Cardiac muscle cell (in vitro differentiated cells and primary cell): ENCODE measurements around the gene AGPAT4. TPM values are rescaled to one million over a fixed set of nuclear protein-coding genes. Genes with fewer than 3 reads are reported as not detected.
A peak's percentile ranks its signal among the peaks of the same experiment; 100 is the strongest.

Experiments used
- DNase-seq, 2 donors: peaks; one replicate each; pipeline versions ENCODE4 v3.0.0 to v3.0.0-alpha.2; 2010 to 2017; ENCODE audit warnings: low read depth in 1 of 2, low spot score in 1 of 2
- H3K27ac ChIP-seq: fragments of 200-600 bp; sonication (generic); 2 replicates; pipeline ENCODE4 v1.5.1; 2016
- H3K27me3 ChIP-seq: fragments of 200-600 bp; sonication (generic); 2 replicates; pipeline ENCODE4 v1.6.0; 2016; ENCODE audit warnings: control low read depth
- H3K36me3 ChIP-seq: fragments of 200-600 bp; sonication (generic); 2 replicates; pipeline ENCODE4 v1.5.1; 2016; ENCODE audit warnings: control low read depth
- H3K4me1 ChIP-seq: fragments of 200-600 bp; sonication (generic); 2 replicates; pipeline ENCODE4 v1.8.1; 2017; ENCODE audit warnings: low read depth, mild to moderate bottlenecking, mixed run types
- H3K4me3 ChIP-seq: fragments of 200-600 bp; sonication (generic); 2 replicates; pipeline ENCODE4 v1.5.1; 2016; ENCODE audit warnings: mild to moderate bottlenecking
- H3K9me3 ChIP-seq: fragments of 200-600 bp; sonication (generic); 2 replicates; pipeline ENCODE4 v1.5.1; 2017; ENCODE audit warnings: low read depth, mild to moderate bottlenecking, control low read depth
- polyA plus RNA-seq: library from polyadenylated mRNA; unstranded; fragments of >200 nt; fragmentation: Nextera tagmentation; extraction: Ambion mirVana; gene quantifications from 2 replicates; pipeline ENCODE4 v1.2.1, GENCODE V29; 2016
- total RNA-seq: library from RNA; depleted of rRNA; stranded (reverse); fragments of >200 nt; gene quantifications from 2 replicates; pipeline ENCODE4 v1.2.3, GENCODE V29; 2016
- TF ChIP-seq, protein P1 (sequence below): IDR thresholded peaks from 2 replicates; pipeline ENCODE4 v1.5.1; 2012; ENCODE audit warnings: low read depth, mild to moderate bottlenecking, low read length

Gene AGPAT4
- total and polyA plus RNA-seq, 2 experiments from 2014 or later = 13.9 to 17.7 TPM

GRCh38 chr6:161153725-161154124, 120.1 kb downstream of the AGPAT4 start:
- no peaks in the 10 kb centered on the region for H3K36me3 ChIP-seq
- H3K4me3 ChIP-seq = no peak overlapping the region
- no peak for DNase-seq
- no peaks in the 10 kb centered on the region for H3K27me3 ChIP-seq
- no peaks in the 10 kb centered on the region for H3K9me3 ChIP-seq
- no peak overlapping the region for H3K27ac ChIP-seq
- TF ChIP-seq, protein P1, sequence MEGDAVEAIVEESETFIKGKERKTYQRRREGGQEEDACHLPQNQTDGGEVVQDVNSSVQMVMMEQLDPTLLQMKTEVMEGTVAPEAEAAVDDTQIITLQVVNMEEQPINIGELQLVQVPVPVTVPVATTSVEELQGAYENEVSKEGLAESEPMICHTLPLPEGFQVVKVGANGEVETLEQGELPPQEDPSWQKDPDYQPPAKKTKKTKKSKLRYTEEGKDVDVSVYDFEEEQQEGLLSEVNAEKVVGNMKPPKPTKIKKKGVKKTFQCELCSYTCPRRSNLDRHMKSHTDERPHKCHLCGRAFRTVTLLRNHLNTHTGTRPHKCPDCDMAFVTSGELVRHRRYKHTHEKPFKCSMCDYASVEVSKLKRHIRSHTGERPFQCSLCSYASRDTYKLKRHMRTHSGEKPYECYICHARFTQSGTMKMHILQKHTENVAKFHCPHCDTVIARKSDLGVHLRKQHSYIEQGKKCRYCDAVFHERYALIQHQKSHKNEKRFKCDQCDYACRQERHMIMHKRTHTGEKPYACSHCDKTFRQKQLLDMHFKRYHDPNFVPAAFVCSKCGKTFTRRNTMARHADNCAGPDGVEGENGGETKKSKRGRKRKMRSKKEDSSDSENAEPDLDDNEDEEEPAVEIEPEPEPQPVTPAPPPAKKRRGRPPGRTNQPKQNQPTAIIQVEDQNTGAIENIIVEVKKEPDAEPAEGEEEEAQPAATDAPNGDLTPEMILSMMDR = no peak
- H3K4me1 ChIP-seq = no peaks in the 10 kb centered on the region

DNA sequence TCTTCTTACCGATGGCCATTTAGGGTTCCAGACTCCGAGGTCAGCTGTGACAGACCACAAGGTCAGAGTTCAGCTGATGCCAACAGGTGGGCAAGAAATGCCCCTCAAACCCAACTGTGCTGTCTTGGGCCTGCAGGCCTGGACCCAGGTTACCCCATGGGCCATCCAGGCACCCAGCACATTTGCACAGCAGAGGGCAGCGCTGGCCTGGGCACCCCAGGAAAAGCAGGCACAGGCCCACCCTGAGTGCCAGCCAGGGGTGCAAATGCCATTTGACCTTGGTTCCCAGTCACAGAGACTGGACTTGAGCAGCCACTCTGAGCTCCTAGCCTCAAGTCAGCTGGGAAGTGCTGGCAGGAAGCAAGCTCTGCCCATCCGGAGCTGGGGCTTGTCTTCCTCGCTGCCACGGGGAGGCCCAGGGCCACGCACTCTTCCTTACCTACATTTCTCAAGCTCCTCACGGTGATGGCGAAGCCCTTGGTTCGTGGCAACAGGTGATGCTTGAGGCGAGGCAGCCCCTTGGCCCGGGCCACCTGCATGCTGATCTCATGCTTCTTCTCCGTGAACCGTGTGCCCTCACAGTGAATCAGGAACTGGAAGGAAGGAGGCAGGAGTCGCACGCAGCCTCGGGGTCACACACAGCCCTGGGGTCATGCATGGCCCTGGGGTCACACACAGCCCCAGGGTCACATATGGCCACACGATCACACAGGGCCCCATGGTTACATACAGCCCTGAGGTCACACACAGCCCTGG, 120.8 kb downstream of the AGPAT4 start:
- Histone ChIP-seq H3K36me3 (no peaks in the 10 kb centered on the region), H3K27ac (no peak overlapping the region), H3K9me3 (no peaks in the 10 kb centered on the region), H3K27me3 (no peaks in the 10 kb centered on the region), H3K4me1 (no peaks in the 10 kb centered on the region), H3K4me3 (no peak overlapping the region)
- DNase-seq = peak in 1 of 2 donors; percentile 14
- TF ChIP-seq, protein P1 = peak; percentile 58

DNA sequence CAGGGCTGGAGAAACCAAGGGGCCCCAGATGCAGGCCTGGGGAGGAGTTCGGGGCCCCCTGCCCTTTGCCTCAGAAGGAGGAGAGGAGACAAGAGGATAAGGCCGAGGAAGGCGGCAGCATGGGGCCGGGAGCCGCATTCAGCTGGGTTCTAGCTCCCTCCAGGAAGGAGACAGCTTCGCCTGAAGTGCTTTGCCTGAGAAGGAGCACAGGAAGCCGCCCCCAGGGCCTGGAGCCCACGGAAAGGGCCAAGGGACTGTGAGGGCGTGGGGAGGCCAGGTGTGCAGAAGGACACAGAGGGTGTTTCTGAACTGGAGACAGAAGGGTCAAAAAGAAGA, 121.4 kb downstream of the AGPAT4 start:
- Histone ChIP-seq H3K27ac (peak overlapping the region; percentile 34), H3K4me3 (no peak overlapping the region), H3K4me1 (no peaks in the 10 kb centered on the region), H3K36me3 (peaks cover 4% of the 10 kb centered on the region), H3K27me3 (no peaks in the 10 kb centered on the region), H3K9me3 (no peaks in the 10 kb centered on the region)
- no peak for DNase-seq
- TF ChIP-seq, protein P1 = no peak

GRCh38 chr6:161151660-161152526, 122.0 kb downstream of the AGPAT4 start:
- peak in 1 of 2 donors; percentile 46 for DNase-seq
- H3K27me3 ChIP-seq = no peaks in the 10 kb centered on the region
- H3K36me3 ChIP-seq = peaks cover 5% of the 10 kb centered on the region
- peak overlapping the region; percentile 34 for H3K27ac ChIP-seq
- TF ChIP-seq, protein P1 = no peak
- H3K4me3 ChIP-seq = no peak overlapping the region
- H3K9me3 ChIP-seq = no peaks in the 10 kb centered on the region
- H3K4me1 ChIP-seq = no peaks in the 10 kb centered on the region

- H3K4me3 ChIP-seq = no peak overlapping the region
- no peaks in the 10 kb centered on the region for H3K4me1 ChIP-seq
- no peak overlapping the region for H3K27ac ChIP-seq
- H3K9me3 ChIP-seq = no peaks in the 10 kb centered on the region
- TF ChIP-seq, protein P1 = no peak
- peaks cover 5% of the 10 kb centered on the region for H3K36me3 ChIP-seq
- DNase-seq = no peak
- no peaks in the 10 kb centered on the region for H3K27me3 ChIP-seq
Measured at GRCh38 chr6:161151059-161151645, 122.7 kb downstream of the AGPAT4 start.
